PC-9 (cell line): ENCODE results near the gene ZMAT5.

Experiments
- EZH2 ChIP-seq: fragments of 200-600 bp; sonication (generic); IDR thresholded peaks from 2 replicates; pipeline ENCODE4 v1.8.0; 2017; ENCODE audit warnings: antibody characterized with exemption, low read depth
- TF ChIP-seq, protein P1 (sequence below): fragments of 200-600 bp; sonication (generic); conservative IDR thresholded peaks from 2 replicates; pipeline ENCODE4 v1.6.1; 2017; ENCODE audit warnings: mixed run types, antibody characterized with exemption, mild to moderate bottlenecking, moderate library complexity

DNA sequence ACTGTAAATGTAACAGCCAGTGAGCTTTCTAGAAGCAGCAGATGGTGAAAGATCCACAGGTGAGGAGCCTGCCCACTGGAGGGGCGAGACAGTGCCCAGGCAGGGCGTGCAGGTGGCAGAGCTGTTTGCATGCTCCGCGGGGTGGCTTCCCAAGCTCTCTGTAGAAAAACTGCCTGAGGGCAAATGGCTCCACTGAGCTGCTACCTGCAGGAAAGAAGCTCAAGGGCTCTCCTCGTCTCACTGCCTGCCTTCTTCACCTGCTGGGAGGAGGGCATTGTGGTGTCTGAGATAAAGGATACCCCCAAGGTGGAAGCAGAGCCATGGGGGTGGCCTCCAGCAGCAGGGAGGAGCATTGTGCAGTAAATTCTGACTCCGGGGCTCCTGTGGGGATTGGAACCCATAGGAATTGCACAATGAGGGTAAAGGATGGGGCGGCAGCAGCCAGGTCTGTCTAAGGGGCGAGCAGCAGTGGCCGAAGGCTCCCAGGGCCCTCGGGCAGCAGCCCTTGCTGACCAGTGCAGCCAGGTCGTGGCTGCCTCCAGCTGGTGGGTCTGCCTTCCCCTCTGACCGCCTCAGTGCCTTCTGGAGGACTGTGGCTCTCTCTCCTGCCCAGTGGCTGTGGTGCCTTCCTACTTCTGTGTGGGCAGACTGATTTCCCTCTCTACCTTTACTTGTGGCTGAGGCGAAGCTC is 75.0 kb downstream of the ZMAT5 start:
- TF ChIP-seq EZH2 = no peak
- TF ChIP-seq, protein P1, sequence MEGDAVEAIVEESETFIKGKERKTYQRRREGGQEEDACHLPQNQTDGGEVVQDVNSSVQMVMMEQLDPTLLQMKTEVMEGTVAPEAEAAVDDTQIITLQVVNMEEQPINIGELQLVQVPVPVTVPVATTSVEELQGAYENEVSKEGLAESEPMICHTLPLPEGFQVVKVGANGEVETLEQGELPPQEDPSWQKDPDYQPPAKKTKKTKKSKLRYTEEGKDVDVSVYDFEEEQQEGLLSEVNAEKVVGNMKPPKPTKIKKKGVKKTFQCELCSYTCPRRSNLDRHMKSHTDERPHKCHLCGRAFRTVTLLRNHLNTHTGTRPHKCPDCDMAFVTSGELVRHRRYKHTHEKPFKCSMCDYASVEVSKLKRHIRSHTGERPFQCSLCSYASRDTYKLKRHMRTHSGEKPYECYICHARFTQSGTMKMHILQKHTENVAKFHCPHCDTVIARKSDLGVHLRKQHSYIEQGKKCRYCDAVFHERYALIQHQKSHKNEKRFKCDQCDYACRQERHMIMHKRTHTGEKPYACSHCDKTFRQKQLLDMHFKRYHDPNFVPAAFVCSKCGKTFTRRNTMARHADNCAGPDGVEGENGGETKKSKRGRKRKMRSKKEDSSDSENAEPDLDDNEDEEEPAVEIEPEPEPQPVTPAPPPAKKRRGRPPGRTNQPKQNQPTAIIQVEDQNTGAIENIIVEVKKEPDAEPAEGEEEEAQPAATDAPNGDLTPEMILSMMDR = no peak
